ENCODE measurements around the gene TGFBR3.

The TGFBR3 gene

DNA sequence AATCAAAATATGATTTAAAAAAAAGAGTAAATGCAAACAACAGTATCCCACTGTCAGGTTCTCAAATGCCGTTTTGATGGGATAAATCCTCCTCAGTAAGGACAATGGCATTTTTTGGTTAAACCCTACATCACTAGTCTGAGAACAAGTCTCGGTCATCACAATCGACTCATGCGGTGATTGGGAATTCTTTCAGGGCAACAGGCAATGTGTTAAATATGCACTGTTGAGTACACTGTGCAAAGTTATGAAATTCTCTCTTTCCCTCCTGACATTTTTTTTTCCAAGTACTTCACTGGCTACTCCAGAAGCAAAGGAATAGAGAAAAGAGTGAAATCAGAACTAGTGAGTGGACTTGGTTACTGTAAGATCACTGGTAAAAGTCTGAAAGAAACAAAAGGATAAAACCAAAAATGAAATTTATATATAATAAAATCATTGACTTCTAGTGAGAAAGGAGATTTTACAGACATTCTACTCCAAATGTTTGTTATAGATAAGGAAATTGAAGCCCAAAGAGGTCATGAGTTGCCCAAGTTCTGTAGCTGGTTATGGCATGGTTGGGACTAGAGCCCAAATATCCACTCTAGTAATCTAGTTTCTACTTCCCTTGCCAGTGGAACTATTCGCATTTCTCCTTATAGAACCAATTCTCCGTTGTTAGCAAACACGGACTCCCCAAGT, 111.3 kb downstream of the TGFBR3 start:
- DNase-seq, result no peak

DNA sequence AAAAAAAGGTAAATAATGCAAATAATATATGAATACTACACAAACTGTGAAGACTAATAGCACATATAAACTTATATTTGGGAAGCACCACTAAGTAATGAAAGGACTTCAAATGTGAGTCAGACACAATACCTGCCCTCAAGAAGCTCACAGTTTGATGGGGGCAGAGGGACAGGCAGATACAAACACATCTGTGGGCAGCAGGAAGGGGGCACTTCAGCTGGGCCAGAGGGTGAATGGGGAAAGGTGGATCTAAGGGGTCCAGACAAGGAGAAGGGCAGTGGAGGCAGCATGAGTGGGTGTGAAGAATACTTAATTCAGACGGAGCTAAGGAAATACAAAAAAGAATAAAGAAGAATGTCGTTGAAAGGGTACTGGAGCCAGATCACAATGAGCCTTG, 114.2 kb downstream of the TGFBR3 start:
- DNase-seq, result no peak

DNA sequence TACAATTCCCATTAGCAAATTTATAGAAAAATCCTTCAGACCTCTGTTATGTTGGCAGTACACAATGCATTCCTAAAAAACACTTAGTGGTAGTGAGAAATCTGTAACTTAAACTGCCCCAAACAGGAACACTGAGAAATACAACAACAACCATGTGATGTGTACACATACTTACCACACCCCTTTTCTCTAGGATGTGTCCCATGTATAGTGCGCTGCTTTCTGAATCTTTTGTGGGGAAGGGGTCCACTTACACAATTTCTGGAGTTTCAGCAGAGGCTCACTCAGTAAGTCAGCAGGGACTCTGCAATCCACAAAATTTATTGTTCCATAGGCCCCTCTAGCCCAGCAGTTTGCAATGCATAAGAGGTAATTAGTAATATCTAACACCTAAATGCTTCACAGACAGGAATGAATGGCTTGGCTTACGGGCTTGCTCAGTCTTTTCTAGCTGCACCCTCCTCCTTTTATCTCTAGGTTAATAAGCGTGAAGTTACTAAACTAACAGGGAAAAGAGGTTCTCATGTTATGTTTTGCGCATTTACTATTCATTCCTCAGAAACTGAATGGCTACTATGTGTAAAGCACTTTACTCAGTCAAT, 115.2 kb downstream of the TGFBR3 start:
- DNase-seq, result no peak

DNA sequence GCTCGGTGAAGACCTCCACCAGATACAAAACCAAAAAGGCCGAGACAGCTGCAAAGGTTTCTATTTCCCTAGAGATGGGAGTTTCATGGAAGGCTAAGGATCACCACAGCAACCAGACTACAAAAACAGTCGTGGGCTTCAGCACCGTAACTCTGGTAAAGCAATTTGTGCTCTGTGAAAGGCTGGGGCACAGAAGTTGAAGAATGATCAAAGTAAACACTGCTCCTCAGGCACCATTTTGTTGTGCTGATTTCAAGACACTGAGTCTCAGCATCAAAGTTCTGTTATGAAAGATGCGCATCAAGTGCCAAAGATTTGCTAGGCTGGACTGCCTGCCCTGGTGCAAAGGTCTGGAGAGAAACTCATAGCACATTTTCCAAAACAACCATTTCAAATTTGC, 116.2 kb downstream of the TGFBR3 start:
- no peak for DNase-seq

DNA sequence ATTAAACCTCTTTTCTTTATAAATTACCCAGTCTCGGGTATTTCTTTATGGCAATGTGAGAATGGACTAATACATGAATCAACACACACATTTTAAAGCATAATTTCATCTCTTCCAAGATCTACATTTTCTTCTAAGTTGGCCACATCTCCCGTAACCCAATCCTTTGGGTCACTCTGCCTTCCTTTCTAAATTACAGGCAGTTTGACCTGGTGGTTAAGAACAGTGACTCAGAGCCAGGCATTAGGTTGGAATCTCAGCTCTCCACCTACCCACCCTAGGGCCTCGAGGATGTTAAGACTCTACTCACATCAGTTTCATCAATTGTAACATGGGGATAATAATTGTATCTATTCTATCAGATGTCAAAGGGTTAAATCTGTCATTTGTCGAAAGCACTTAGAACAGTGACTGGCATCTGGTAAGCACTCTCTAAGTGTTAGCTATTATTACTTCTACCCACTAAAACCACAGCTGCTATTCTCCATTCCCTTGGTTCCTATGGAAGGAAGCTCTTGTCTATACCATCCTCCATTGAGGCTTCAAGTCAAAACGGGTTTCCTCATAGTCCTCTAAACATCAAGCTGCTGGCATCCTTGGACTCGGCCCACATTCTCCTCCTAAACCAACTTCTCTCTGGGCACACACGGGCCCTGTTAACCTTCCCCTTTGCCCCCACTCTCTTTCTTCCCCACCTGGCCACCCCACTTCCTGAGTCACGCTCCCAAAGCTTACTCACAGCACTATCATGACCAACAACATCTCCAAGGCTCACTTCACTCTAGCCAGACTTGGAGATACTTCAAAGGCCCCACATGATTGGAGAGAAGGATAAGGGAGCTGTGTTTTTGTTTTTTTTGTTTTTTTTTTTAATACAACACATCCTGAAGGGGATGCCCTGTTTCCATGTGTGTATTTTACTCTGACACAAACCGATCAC, 116.9 kb downstream of the TGFBR3 start:
- DNase-seq, result no peak

DNA sequence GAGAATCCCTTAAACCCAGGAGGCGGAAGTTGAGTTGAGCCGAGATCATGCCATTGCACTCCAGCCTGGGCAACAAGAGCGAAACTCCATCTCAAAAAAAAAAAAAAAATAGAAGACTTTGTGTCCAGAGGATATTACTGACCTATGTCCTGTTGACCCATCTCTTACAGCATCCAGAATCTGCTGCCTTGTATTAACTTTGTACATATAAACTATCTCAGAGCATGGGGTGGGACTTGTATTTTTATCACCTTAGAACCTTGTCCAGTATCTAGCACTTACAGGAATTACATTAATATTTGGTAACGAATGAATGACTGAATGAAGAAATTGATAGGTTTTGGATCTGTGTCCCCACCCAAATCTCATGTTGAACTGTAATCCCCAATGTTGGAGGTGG, 117.8 kb downstream of the TGFBR3 start:
- no peak for DNase-seq

DNA sequence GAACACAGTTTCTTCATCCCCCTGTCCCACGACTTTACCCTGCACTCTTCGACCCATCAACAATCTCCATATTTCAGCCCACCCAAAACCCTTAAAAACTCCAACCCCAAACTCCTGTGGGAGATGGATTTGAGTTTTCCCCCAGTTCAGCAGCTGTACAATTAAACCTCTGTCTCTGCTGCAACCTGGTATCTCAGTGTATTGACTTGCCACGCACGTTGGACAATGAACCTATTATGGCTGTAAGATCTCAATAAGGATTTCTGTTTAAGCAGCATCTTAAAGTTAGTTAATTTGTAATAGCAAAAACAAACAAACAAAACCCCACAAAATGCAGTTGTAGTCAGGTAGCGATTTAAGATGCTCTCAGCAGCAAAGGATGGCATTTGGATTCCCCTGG, 119.1 kb downstream of the TGFBR3 start:
- DNase-seq, result no peak

DNA sequence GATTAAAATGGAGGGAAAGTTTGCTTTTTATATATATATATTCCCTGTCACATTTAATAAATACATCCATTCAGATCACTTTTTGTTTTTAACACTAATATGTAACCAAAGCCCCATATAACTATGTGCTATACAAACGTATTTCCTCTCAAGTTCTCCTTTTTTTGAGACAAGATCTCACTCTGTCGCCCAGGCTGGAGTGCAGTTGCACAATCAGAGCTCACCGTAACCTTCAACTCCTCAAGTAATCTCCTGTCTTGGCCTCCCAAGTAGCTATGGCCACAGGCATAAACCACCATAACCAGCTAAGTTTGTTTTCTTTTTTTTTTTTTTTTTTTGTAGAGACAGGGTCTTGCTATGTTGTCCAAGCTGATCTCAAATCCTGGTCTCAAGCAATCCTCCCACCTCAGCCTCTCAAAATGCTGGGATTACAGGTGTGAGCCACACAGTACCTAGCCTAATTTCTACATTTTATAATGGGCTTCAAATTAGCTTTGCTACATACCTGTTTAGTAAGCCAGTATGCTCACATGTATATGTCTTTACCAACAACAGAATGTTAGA, 120.0 kb downstream of the TGFBR3 start:
- no peak for DNase-seq

DNA sequence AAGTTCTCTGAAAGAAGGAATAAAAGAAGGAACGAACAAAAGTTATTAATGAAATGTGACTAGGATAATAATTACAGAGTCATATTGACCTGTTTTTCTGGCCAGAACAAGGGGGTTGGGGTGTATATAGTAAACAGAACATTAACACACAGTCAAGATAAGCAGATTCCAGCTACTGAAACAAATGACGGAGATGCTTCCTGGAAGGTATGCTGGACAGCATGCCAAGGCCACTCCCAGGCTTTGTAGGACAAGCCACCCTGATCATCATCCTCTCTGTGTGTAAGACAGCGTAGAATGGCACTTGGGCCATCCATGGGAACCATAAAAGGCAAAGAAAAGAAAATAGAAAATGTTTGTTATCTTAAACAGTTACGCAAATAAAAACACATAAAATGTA, 120.7 kb downstream of the TGFBR3 start:
- DNase-seq, result no peak

DNA sequence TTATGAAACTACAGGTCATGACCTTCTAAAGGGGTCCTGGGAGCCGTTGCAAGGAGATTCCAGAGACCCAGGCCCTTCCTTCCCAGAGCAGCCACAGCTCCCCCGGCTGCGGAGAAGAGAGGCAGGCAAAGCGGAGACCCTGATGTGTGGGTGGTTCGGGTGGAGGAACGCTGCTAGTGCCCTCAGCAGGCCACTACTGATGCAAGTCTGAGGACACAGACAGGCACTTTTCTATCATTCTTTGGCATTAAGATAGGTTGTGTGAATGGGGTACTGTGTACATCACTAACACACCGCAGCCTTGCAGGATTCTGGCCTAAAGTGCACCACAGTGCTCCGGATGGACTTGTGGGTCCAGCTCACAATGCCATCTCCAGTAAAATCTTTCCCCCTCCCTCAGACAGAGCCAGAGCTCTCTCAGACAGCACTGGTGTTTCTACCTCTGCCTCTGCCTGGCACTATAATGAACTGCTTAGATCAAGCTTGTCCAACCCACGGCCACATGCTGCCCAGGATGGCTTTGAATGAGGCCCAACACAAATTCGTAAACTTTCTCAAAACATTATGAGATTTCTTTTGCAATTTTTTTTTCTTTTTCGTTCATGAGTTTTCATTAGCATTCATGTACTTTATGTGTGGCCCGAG, 121.4 kb downstream of the TGFBR3 start:
- DNase-seq, result no peak

DNA sequence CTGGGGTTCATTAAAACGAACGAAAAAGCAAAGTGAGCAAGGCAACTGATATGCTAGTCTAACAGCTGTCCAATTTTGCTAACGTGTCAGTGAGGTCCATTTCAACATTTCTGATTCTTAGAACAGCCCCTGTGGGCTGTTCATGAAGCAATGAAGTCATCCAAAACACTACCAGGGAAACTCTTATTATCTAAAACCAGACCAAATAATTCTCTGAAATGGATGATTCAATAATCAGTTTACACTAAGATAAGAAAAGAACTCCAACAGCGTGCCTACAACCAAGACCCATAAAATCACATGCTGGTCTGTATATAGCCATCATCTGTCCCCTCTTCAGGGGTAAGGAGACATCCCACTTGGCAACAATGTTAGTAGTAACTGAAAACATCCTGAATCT, 122.7 kb downstream of the TGFBR3 start:
- no peak for DNase-seq

DNA sequence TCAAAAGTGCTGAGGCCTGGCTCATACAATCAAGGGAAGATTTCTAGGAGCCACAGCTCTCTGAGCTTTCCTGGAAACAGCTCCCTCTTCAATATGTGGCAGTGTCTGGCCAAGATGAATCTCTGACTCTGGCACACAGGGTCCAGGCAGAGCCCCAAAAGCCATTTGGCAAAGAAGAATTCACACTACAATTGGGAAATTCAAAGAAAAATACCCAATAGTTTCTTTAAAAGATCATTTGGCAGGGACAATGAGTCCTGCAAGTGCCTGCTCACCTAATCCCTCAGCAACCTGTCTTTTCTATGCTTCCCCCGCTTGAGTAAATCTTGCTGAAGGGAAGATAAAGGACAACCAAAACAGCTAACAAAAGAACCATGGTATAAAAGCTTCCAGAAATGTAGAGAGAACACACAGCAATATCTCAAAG, 124.6 kb downstream of the TGFBR3 start:
- DNase-seq, result no peak

DNA sequence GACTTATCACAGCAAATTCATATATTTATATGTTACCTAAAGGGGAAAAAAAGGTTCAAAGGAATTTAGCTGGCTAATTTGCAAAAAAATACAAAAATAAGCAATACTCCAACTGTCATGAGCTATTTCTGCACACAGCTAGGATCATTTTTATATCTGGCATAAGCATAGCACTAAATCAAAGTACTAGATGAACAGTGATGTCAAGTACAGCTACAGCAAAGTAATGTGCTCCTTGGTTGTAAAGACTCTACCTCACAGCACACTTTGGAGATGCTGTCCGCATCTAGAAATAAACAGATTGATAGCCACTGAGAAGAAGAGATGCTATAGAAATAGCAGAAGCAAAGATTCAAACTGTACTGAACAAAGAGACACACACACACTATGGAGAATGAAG, 125.4 kb downstream of the TGFBR3 start:
- no peak for DNase-seq

DNA sequence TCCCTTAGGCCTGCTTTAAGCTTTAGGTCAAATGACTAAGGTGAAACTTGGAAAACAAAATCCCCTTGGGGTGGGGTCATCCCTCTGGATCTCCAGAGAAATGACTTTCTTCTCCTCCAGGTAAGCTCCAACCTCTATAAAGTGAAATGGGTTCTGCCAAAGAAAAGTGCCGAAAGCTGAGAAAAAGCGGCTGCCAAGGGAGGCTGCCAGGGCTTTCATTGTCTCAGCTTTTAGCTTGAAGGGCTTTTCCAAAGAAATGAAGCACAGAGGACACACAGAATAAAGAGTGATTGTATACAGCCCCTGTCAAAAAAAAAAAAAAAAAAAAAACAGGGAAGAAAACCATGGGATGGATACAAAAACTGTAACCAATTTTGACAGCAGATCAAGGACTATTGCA, 126.9 kb downstream of the TGFBR3 start:
- no peak for DNase-seq

DNA sequence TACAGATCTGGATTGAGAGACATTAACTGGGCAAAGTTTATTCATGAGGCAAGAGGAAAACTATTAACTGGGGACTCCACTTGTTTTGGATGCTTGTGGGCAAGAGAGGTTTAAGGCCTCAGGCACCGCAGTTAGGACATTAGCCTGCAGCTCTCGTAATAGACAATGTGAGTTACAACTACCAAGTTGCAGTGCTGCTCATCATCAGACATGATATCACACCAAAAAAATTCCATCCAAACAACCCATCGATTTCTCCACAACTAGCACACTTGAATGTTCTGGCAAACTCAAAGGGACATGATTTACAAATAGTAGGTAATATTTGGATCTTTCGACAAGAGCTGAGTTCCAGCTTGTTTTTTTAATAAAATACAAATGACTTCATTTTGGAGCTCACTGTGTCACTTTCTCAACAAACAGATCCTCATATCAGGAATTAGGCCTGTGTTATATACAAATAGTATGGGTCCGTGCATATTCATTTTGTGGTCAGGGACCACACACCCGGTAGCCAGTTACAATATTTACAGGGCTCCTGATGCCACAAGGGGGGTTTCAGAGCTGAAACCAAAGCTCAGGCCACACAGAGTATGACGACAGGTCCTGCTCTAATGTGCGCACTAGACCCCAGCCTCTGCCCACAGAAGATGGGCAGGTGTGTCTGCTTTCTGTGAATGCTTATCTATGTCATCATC, 128.0 kb downstream of the TGFBR3 start:
- DNase-seq, result no peak

DNA sequence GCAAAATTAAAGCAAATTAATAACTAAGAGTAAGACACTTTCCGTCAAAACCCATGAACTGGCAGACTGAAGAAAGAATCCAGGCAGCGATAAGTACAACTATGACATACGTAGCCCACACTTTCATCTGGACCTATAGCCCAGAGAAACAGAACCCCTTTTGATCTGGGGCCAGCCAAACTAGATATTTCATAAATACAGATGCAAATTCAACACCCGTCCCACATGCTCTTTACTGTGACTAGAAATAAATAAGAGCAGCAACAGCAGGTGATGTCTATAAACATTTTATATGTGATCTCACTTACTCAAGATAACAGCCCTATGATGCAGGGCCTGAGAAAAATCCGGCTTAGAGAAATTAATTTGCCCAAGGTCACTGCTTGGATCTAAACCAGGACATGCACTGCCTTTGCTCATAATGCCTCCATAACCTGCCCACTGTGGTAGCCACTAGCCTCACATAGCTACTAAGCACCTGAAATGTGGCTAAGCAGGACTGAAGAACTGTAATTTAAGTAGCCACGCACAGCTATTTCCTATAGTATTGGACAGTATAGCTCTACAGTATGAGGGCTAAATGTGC, 130.2 kb downstream of the TGFBR3 start:
- DNase-seq, result no peak

DNA sequence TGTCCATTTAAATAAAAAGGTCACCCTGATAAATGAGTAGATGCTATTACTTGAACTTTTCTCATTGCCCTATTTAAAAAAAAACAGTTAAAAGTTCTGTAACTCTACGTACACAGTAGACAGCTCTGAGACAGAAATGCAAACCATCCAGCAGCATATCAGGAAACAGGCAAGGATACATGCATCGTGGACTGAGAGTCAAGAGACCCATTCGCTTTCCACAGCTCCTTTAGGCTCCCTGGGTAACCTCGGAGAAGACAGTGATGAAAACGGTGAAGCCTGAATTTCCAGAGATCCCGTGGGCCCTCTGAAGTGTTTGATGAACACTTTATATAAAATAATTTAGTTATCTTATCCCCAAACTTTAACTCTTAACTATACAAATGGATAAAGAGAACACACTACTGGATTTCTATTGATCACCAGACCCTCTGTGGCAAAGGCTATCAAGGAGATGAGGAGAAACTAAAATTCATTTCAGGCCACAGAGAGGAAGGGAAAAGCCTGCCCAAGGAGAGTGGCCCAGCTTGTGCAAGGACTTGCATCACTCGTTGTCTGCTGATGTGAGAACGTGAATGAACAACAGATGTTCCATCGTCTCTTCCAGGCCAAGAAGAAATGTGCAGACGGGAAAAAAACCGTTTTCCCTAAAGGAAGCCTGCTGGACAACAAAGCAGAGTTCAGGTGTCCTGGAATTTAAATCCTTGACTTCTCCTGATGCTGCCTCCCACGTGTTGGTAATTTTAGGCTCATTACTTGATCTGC, 131.0 kb downstream of the TGFBR3 start:
- DNase-seq, result no peak

DNA sequence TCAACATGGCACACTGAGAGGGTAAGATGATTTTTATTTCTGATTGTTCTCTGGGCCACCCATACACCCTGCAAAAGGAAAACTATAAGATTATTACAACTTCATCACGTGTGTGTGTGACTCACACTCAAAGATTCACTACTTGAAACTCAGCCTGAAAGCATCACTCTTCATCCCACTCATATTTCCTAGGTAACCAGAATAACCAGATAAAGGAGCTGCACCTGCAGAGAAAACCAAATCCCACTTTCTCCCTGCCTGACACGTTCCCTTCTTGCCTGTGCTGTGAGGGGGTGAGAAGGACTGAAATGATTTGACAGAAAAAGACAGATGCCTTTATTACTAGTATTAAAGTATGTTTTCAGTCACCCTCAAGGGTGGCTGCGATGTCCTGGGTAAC, 131.6 kb downstream of the TGFBR3 start:
- DNase-seq, result no peak

DNA sequence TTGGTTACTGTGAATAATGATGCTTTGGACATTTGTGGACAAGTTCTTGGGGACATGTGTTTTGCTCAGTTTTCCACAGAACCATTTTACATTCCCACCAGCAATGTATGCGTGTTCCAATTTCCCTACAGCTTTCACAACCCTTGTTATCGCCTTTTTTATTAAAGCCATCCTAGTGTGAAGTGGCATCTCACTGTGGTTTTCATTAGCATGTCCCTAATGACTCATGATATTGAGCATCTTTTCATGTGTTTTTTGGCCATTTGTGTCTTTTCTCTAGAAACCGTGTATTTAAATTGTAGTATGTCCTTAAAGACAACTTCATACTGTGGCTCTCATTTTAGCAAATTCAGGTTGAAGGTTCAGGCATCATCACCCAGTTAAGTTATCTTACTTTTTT, 132.1 kb downstream of the TGFBR3 start:
- no peak for DNase-seq

DNA sequence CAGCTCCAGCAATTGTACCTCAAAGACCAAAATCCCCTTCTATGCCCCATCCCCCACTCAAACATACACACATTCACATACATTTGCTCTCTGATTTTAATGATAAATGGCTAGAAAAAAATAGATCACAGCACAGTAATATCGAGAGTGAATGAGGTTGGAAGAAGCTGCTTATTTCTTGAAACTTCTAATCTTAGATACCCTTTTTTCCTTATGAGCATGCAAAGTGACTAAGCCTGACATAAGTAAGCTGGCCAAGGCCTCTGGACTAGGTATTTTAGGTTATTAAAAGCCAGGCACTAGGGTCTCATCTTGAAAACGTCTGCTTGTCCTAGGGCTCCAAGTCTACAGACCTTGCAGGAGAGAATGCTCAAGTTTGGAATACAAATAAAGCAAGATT, 133.6 kb downstream of the TGFBR3 start:
- no peak for DNase-seq

DNA sequence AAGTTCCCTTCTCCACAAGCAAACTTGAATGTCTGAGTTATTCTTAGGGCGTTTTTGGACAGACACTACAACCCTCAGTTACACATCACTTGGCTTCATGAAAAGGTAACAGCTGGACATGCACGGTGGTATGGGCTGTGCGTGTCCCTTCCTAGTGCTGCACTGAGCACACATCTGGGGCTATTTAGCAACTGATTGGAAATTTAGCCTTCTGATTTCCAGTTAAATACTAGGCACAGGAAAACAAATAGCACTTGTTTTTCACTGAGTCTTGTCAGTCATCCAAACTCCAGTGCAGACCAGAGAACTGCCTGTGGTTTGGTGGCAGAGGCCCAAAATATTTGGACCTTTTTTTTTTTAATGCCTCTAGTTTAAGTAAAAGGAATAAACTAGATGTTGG, 134.7 kb downstream of the TGFBR3 start:
- no peak for DNase-seq
